ENCODE results near the gene MREG. TPM values are rescaled to one million over a fixed set of nuclear protein-coding genes. Genes with fewer than 3 reads are reported as not detected.

MREG gene
- total and polyA plus RNA-seq, 2 experiments from 2014 or later, result 19.4 to 25.3 TPM

GRCh38 chr2:216006164-216006663 lies 7.1 kb downstream of the MREG start (continued):
- TF ChIP-seq, protein P1, sequence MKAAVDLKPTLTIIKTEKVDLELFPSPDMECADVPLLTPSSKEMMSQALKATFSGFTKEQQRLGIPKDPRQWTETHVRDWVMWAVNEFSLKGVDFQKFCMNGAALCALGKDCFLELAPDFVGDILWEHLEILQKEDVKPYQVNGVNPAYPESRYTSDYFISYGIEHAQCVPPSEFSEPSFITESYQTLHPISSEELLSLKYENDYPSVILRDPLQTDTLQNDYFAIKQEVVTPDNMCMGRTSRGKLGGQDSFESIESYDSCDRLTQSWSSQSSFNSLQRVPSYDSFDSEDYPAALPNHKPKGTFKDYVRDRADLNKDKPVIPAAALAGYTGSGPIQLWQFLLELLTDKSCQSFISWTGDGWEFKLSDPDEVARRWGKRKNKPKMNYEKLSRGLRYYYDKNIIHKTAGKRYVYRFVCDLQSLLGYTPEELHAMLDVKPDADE (IDR thresholded peaks at IDR 0.05), result no peak
- TF ChIP-seq JUNB (IDR thresholded peaks at IDR 0.05; ENCODE audit: unreplicated experiment), result no peak
- TF ChIP-seq, protein P2, sequence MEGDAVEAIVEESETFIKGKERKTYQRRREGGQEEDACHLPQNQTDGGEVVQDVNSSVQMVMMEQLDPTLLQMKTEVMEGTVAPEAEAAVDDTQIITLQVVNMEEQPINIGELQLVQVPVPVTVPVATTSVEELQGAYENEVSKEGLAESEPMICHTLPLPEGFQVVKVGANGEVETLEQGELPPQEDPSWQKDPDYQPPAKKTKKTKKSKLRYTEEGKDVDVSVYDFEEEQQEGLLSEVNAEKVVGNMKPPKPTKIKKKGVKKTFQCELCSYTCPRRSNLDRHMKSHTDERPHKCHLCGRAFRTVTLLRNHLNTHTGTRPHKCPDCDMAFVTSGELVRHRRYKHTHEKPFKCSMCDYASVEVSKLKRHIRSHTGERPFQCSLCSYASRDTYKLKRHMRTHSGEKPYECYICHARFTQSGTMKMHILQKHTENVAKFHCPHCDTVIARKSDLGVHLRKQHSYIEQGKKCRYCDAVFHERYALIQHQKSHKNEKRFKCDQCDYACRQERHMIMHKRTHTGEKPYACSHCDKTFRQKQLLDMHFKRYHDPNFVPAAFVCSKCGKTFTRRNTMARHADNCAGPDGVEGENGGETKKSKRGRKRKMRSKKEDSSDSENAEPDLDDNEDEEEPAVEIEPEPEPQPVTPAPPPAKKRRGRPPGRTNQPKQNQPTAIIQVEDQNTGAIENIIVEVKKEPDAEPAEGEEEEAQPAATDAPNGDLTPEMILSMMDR (conservative IDR thresholded peaks at IDR 0.05; ENCODE audit: low read depth in 2 of 2), result no peak
- no peak for TF ChIP-seq NANOG (IDR thresholded peaks at IDR 0.05; ENCODE audit: borderline replicate concordance)
- no peak for TF ChIP-seq CREB1 (CRISPR knock-in tag; IDR thresholded peaks at IDR 0.05; ENCODE audit: low read depth)

DNA sequence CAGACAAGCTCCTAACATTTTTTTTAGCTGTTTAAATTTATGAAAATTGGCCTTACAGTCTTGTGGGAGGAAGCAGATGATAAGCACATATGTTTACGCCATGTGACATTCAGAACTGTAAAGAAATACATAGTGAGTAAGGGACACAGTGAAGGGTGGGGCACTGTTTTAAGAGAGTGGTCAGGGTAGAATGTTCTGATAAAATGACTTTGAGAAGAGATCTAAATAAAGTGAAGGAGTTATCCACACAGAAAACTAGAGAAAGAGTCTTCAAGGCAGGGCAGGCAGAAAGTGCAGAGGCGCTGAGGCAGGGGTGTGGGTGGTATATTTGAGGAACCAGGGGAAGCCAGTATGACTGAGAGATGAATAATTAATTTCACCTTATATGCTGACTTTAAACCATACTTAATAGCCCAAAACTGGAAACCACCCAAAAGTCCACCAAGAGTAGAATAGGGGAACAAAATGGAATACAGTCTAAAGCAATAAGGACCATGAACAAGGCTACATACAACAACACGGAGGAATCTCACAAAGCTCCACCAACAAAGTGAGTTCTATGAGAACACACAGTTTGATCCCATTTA lies 8.6 kb downstream of the MREG start:
- Mint-ChIP-seq H3K27ac (no peak overlapping the region; the same call in 1 of the 2 replicates), H3K36me3 (ENCODE audit: low read depth) (no peaks in the 10 kb centered on the region), H3K27me3 (ENCODE audit: insufficient read depth, low read depth, poor library complexity) (peaks cover 11% of the 10 kb centered on the region), H3K9me3 (no peaks in the 10 kb centered on the region), H3K4me1 (peaks cover 55% of the 10 kb centered on the region), H3K4me3 (no peak overlapping the region)
- Histone ChIP-seq H3K27ac (ENCODE audit: low read depth) (peak overlapping the region; percentile 66; the same call in 1 of the 2 replicates), H3K4me2 (peak overlapping the region; percentile 11), H3K4me1 (ENCODE audit: insufficient read depth) (peaks cover 61% of the 10 kb centered on the region), H3K27me3 (ENCODE audit: insufficient read depth) (no peaks in the 10 kb centered on the region), H3K9me2 (ENCODE audit: insufficient read depth) (no peaks in the 10 kb centered on the region), H3K36me3 (ENCODE audit: insufficient read depth) (no peaks in the 10 kb centered on the region), H4K20me1 (replicated peaks; ENCODE audit: insufficient read depth) (peaks cover 19% of the 10 kb centered on the region; the same call in 1 of the 2 replicates), H3K79me2 (replicated peaks; ENCODE audit: insufficient read depth) (peaks cover 91% of the 10 kb centered on the region), H3F3A (replicated peaks; ENCODE audit: low read depth) (no peaks in the 10 kb centered on the region), H3K4me3 (no peak overlapping the region), H2AFZ (no peak overlapping the region)
- ATAC-seq (no peak), DNase-seq (ENCODE audit: low spot score) (no peak)
- TF ChIP-seq STAT1 (IDR thresholded peaks at IDR 0.05; ENCODE audit: unreplicated experiment) (no peak), CREB1 (CRISPR knock-in tag; IDR thresholded peaks at IDR 0.05; ENCODE audit: low read depth) (no peak), JUNB (IDR thresholded peaks at IDR 0.05; ENCODE audit: unreplicated experiment) (no peak), REST (IDR thresholded peaks at IDR 0.05; ENCODE audit: unreplicated experiment) (no peak), EZH2 (IDR thresholded peaks at IDR 0.05; ENCODE audit: low read depth, unreplicated experiment) (no peak), NANOG (IDR thresholded peaks at IDR 0.05; ENCODE audit: borderline replicate concordance) (no peak)
- TF ChIP-seq, protein P3, sequence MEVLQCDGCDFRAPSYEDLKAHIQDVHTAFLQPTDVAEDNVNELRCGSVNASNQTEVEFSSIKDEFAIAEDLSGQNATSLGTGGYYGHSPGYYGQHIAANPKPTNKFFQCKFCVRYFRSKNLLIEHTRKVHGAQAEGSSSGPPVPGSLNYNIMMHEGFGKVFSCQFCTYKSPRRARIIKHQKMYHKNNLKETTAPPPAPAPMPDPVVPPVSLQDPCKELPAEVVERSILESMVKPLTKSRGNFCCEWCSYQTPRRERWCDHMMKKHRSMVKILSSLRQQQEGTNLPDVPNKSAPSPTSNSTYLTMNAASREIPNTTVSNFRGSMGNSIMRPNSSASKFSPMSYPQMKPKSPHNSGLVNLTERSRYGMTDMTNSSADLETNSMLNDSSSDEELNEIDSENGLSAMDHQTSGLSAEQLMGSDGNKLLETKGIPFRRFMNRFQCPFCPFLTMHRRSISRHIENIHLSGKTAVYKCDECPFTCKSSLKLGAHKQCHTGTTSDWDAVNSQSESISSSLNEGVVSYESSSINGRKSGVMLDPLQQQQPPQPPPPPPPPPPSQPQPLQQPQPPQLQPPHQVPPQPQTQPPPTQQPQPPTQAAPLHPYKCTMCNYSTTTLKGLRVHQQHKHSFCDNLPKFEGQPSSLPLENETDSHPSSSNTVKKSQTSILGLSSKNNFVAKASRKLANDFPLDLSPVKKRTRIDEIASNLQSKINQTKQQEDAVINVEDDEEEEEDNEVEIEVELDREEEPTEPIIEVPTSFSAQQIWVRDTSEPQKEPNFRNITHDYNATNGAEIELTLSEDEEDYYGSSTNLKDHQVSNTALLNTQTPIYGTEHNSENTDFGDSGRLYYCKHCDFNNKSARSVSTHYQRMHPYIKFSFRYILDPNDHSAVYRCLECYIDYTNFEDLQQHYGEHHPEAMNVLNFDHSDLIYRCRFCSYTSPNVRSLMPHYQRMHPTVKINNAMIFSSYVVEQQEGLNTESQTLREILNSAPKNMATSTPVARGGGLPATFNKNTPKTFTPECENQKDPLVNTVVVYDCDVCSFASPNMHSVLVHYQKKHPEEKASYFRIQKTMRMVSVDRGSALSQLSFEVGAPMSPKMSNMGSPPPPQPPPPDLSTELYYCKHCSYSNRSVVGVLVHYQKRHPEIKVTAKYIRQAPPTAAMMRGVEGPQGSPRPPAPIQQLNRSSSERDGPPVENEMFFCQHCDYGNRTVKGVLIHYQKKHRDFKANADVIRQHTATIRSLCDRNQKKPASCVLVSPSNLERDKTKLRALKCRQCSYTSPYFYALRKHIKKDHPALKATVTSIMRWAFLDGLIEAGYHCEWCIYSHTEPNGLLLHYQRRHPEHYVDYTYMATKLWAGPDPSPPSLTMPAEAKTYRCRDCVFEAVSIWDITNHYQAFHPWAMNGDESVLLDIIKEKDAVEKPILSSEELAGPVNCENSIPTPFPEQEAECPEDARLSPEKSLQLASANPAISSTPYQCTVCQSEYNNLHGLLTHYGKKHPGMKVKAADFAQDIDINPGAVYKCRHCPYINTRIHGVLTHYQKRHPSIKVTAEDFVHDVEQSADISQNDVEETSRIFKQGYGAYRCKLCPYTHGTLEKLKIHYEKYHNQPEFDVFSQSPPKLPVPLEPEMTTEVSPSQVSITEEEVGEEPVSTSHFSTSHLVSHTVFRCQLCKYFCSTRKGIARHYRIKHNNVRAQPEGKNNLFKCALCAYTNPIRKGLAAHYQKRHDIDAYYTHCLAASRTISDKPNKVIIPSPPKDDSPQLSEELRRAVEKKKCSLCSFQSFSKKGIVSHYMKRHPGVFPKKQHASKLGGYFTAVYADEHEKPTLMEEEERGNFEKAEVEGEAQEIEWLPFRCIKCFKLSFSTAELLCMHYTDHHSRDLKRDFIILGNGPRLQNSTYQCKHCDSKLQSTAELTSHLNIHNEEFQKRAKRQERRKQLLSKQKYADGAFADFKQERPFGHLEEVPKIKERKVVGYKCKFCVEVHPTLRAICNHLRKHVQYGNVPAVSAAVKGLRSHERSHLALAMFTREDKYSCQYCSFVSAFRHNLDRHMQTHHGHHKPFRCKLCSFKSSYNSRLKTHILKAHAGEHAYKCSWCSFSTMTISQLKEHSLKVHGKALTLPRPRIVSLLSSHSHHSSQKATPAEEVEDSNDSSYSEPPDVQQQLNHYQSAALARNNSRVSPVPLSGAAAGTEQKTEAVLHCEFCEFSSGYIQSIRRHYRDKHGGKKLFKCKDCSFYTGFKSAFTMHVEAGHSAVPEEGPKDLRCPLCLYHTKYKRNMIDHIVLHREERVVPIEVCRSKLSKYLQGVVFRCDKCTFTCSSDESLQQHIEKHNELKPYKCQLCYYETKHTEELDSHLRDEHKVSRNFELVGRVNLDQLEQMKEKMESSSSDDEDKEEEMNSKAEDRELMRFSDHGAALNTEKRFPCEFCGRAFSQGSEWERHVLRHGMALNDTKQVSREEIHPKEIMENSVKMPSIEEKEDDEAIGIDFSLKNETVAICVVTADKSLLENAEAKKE (CRISPR knock-in tag; IDR thresholded peaks at IDR 0.05), result no peak
- TF ChIP-seq, protein P1 (IDR thresholded peaks at IDR 0.05), result no peak

Measured in GM23338 (cell line).